Measurements from ENCODE around the gene WDR7.

- no peak for TF ChIP-seq POLR2AphosphoS5 (IDR thresholded peaks at IDR 0.05)
- TF ChIP-seq, protein P1, sequence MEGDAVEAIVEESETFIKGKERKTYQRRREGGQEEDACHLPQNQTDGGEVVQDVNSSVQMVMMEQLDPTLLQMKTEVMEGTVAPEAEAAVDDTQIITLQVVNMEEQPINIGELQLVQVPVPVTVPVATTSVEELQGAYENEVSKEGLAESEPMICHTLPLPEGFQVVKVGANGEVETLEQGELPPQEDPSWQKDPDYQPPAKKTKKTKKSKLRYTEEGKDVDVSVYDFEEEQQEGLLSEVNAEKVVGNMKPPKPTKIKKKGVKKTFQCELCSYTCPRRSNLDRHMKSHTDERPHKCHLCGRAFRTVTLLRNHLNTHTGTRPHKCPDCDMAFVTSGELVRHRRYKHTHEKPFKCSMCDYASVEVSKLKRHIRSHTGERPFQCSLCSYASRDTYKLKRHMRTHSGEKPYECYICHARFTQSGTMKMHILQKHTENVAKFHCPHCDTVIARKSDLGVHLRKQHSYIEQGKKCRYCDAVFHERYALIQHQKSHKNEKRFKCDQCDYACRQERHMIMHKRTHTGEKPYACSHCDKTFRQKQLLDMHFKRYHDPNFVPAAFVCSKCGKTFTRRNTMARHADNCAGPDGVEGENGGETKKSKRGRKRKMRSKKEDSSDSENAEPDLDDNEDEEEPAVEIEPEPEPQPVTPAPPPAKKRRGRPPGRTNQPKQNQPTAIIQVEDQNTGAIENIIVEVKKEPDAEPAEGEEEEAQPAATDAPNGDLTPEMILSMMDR (IDR thresholded peaks at IDR 0.05) = no peak
These were observed 118.9 kb downstream of the WDR7 start for GRCh38 chr18:56770097-56770496.

Measured in gastroesophageal sphincter (tissue), 3 donors.